HL-60 (cell line): Measurements from ENCODE around the gene IFT81.

Experiments used
- DNase-seq, 2 experiments: peaks; one replicate each; pipeline ENCODE4 v3.0.0-alpha.2; 2010 to 2020; ENCODE audit warnings: low read depth in 1 of 2, low spot score in 1 of 2
- H3K27ac ChIP-seq: fragments of 250-450 bp; sonication (Bioruptor Pico); replicated peaks from 2 replicates; pipeline ENCODE4 v1.5.1; 2020; ENCODE audit warnings: mild to moderate bottlenecking, moderate library complexity
- H3K27me3 ChIP-seq: fragments of 250-450 bp; sonication (Bioruptor Pico); 2 replicates; pipeline ENCODE4 v1.5.1; 2021; ENCODE audit warnings: mild to moderate bottlenecking, moderate library complexity; ENCODE audit not compliant: insufficient read depth, poor library complexity, severe bottlenecking
- H3K4me3 ChIP-seq: replicated peaks from 2 replicates; pipeline ENCODE4 v1.5.1; 2011; ENCODE audit warnings: mild to moderate bottlenecking, control low read depth, low read length; ENCODE audit not compliant: insufficient read depth
- CTCF ChIP-seq: IDR thresholded peaks from one replicate; pipeline ENCODE4 v1.5.1; 2011; ENCODE audit warnings: low read length, control low read depth, inconsistent platforms; ENCODE audit not compliant: insufficient read depth
- GABPA ChIP-seq: IDR thresholded peaks from 2 replicates; pipeline ENCODE4 v1.6.1; 2012; ENCODE audit warnings: low read depth
- POLR2AphosphoS5 ChIP-seq: IDR thresholded peaks from 2 replicates; pipeline ENCODE4 v1.6.1; 2012; ENCODE audit warnings: low read depth
- REST ChIP-seq: IDR thresholded peaks from 2 replicates; pipeline ENCODE4 v1.6.1; 2012; ENCODE audit warnings: low read depth; ENCODE audit not compliant: insufficient replicate concordance
- SPI1 ChIP-seq: IDR thresholded peaks from 2 replicates; pipeline ENCODE4 v1.6.1; 2012; ENCODE audit warnings: low read depth, mild to moderate bottlenecking, borderline replicate concordance

Gene IFT81

GRCh38 chr12:110230655-110231054 lies 106.5 kb downstream of the IFT81 start:
- Histone ChIP-seq H3K4me3 (no peak overlapping the region), H3K27me3 (no peaks in the 10 kb centered on the region), H3K27ac (no peak overlapping the region)
- no peak for TF ChIP-seq SPI1
- TF ChIP-seq POLR2AphosphoS5 = no peak
- no peak for DNase-seq

- DNase-seq = no peak
- no peak overlapping the region for H3K27ac ChIP-seq
- no peak overlapping the region for H3K4me3 ChIP-seq
- TF ChIP-seq REST (no peak), GABPA (no peak), POLR2AphosphoS5 (no peak), CTCF (no peak), SPI1 (no peak)
- no peaks in the 10 kb centered on the region for H3K27me3 ChIP-seq
These were observed 109.2 kb downstream of the IFT81 start for GRCh38 chr12:110233212-110233903.

DNA sequence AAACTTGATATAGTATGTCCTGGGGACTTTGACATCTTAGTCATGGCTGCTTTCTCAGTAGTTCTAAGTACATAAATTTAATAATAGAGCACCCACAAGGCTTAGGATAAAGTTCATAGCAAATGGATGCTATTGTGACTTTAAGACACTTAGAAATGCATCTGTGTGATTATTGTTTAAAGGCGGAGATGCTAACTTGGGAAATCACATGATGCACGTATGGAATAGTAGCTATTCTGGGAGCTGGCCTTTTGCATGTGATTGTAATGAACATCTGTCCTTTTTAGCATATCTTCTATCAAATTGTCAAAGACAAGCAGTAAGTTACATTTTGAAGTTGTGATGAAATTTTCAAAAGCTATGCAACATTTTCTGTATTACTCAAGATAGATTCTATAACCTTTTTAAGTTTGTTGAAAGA lies 110.2 kb downstream of the IFT81 start:
- TF ChIP-seq POLR2AphosphoS5 (no peak), CTCF (no peak), SPI1 (no peak), REST (no peak), GABPA (no peak)
- no peaks in the 10 kb centered on the region for H3K27me3 ChIP-seq
- no peak overlapping the region; the same call in 1 of the 2 replicates for H3K4me3 ChIP-seq
- peak overlapping the region; percentile 41 for H3K27ac ChIP-seq
- DNase-seq = peak in 1 of 2 experiments; percentile 52

- H3K27ac ChIP-seq = peak overlapping the region; percentile 41
- H3K4me3 ChIP-seq = no peak overlapping the region; the same call in 1 of the 2 replicates
- DNase-seq = peak in 1 of 2 experiments; percentile 59
- TF ChIP-seq POLR2AphosphoS5 (no peak), CTCF (no peak), REST (no peak), SPI1 (no peak), GABPA (no peak)
- no peaks in the 10 kb centered on the region for H3K27me3 ChIP-seq
These were observed 110.6 kb downstream of the IFT81 start for GRCh38 chr12:110234755-110235154.
